Measurements from ENCODE around the gene ING5.

Gene ING5

DNA sequence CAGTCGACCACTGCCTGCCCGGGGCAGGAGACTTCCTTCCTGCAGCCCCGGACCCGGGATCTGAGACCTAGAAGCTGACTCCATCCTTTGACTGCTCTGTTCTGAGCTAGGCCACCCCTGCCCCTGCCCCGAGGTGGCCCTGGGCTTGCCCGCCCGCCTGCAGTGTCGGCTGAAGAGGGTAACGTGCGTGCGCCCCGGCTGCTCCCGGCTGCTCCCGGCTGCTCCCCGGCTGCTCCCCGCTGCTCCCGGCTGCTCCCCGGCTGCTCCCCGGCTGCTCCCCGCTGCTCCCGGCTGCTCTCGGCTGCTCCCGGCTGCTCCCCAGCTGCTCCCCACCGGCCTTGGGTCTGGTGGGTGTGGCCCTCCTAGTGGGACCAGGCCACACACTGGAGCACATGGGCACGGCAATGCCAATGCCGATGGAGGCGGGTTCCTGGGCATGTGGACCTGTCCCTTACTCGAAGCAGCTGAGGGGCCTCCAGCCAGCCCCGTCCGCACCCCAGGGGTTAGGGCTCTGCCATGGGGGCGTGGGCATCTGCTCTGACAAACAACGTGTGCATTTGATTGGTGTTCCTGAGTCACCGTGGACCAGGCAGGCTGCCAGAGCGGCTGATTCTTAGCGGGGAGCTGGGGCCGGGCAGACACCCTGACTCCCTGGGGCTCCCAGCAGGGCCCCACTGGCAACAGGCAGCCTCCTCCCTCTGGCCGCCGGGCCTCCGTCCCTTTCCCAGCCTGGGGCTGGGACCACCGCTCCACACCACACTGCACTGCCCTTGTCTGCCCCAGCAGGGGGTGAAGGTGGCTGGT is 72.8 kb downstream of the ING5 start:
- in situ Hi-C loops (cut with MboI; ENCODE audit: low sequenced_read_pairs) = no loop called here

DNA sequence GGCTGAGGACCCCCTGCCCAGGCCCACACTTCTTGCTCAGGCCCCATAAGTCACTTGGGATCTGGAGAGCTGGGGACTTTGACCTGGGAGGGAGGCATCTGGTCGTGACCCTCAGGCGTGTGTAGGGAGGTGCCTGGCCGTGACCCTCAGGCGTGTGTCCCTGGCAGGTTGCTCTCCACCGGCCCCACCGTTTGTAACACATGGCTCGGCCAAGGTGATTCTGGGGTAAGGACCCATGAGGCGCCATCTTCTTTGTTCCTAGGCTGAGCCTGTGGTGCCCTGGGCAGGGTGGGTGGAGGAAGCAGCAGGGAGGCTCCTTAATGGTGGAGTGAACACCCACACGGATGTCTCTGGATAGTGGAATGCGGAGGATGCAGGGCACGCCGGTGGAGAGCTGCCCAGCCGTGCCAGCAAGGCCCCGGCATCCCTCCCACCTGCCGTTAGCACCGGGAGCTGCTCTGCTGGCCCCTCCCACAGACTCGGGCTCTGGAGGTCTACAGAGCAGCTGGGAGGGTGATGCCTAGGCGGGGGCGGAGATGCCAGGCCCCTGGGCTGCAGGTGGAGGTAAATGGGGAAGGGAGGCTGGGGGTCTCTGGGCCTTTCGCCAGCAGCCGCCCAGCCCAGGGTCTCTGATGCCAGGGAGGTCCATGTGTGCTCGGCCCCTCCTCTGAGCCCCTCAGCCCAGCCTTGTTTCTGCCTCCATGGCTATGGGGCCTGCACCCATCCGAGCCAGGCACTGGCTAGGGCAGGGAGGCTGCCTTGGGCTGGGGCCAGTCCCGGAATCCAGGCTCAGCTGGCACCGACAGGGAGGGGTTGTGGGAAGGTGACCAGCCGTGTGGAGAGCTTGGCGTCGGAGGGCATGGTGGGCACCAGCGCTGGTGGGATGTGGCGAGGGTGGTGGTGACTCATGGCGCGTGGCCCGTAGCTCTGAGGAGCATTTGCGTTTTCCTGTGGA is 73.7 kb downstream of the ING5 start:
- in situ Hi-C loops (cut with MboI; ENCODE audit: low sequenced_read_pairs) = no loop called here

DNA sequence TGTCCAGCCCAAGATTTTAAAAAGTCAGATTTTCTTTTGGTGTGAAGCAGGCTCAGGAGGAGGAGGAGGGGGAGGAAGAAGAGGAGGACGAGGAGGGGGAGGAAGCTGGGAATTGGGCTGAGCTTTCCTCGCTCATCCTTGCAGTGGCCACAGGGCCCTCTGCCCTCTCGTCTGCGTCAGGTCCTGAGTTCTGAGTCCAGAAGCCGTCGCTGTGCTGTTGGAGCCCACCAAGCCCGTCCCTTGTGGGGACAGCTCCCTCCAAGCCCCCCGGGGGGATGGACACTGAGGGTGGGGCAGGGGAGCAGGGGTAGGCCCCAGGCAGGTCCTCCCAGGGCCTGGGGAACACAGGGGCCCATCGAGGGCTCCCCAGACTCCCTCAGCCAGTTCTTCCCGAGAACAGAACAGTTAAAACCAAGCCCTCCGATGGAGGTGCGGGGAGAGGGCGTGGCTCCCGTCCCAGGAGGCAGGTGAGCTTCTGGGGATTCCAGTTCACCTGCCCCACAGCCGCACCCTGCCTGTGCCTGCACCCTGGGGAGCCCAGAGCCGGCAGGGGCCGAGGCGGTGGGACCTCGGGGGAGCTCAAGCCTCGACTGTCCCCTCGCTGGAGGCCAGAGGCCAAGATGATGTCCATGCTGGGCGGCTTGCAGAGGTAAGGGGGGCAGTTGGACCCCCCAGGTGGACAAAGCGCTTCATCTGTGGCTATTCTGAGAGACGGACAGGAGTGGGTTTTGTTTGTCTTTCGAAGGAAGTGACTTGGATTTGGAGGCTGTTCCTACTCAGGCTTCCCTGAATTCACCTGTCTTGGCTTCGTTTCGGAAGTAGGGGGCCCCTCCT is 74.7 kb downstream of the ING5 start, which contains the start of gene GAL3ST2:
Gene GAL3ST2 (plus strand): TSS at position 487 of the 834 bp plus-strand sequence. CDS start 134 bp downstream, at position 621.
- in situ Hi-C loops (cut with MboI; ENCODE audit: low sequenced_read_pairs) = no loop called here

- in situ Hi-C loops (cut with MboI; ENCODE audit: low sequenced_read_pairs) = no loop called here
Observed at GRCh38 chr2:241777170-241777685, 75.4 kb downstream of the ING5 start.

DNA sequence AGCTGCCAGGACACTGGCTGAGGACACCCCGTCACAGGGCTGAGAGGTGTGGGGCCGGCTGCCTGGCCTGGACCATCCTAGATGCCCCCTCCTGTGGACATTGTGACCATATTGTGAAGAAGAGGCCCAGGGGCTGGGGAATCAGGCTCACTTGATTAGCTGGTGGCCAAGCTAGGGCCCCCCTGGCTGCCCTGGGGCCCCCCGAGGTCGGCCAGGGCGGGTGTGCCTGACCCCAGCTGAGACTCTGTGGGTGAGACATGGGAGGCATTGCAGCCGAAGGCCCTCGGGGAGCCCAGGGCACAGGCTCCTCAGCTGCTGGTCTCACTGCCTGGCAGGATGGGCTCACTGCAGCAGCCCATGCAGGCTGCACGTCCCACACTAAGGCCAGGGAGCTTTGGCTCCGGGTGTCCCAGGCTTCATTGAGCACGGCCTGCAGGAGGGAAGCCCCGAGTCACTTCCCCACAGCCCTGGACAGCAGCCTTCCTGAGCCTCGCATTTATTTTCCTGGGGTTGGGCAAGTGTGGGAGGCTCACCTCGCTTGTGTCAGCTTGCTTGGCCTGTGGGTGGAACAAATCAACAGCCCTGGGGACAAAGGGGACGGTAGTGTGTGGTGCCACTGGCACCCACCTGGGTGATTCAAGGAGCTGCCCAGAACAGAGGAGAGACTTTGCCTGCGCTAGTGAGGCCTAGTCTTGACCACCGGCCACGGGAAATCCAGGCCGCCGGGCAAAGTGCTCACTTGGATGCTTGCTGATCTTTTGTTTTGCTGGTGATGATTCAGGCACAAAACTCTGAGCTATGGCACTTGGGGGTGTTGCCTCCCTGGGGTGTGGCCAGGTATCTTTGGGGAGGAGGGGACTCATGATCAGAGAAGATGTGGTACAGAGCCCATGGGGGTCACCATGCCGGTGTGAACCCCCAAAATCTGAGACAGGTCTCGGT is 76.1 kb downstream of the ING5 start:
- in situ Hi-C loops (cut with MboI; ENCODE audit: low sequenced_read_pairs) = no loop called here
